HCT116 (cell line): ENCODE results near the gene RPTOR. TPM values are rescaled to one million over a fixed set of nuclear protein-coding genes. Genes with fewer than 3 reads are reported as not detected.
"Not testable (repeated sequence)": the region's sequence is repeated elsewhere in the genome, so short reads cannot be mapped to it uniquely, and the experiment has no call there.

Source experiments
- ATAC-seq: fragments of 200-7000 bp; cut with Tn5 transposase; 2 replicates; pipeline ENCODE4 v1.9.1; 2020; ENCODE audit warnings: mild to moderate bottlenecking, moderate library complexity
- BruUV-seq: library from RNA; stranded (reverse); fragments of 400-500 nt; replicated peaks from 2 replicates; lab custom pipeline; 2021; lab: Mats Ljungman, UMichigan
- CTCF ChIA-PET: fragments of 300-600 bp; sonication (Branson Sonifier 250); formaldehyde crosslinking; loops from one replicate; lab custom pipeline; 2021; ENCODE audit warnings: antibody characterized with exemption; lab: Charles Lee
- POLR2A ChIA-PET: fragments of 300-600, 350-600 bp; sonication (Branson Sonifier 250); formaldehyde crosslinking; loops from one replicate; lab custom pipeline; 2021; ENCODE audit warnings: antibody characterized with exemption; lab: Charles Lee
- RAD21 ChIA-PET, 2 experiments: fragments of 300-600 bp; sonication (Branson Sonifier 250); formaldehyde crosslinking; loops; one replicate each; lab custom pipeline; 2023; ENCODE audit warnings: low total read pairs in 2 of 2; ENCODE audit not compliant: uncharacterized antibody in 2 of 2, unreplicated experiment in 2 of 2, low non-redundant PET in 1 of 2; lab: Charles Lee
- DNase-seq: peaks from one replicate; pipeline ENCODE4 v3.0.0-alpha.2; 2010; ENCODE audit warnings: low read depth, low spot score
- H2AFZ ChIP-seq: fragments of 200-600 bp; shearing (Covaris generic), sonication (generic); 2 replicates; pipeline ENCODE4 v1.6.1; 2017; ENCODE audit warnings: low read depth, mixed run types, mixed read lengths, antibody characterized with exemption, low read length; ENCODE audit not compliant: poor library complexity, severe bottlenecking
- H3K27ac ChIP-seq: 2 replicates; pipeline ENCODE4 v1.5.1; 2012; ENCODE audit warnings: low read depth, low read length
- H3K27me3 ChIP-seq: fragments of 200-600 bp; sonication (generic); 2 replicates; pipeline ENCODE4 v1.6.1; 2016; ENCODE audit warnings: mixed run types, low read length, mixed read lengths; ENCODE audit not compliant: insufficient read depth
- H3K36me3 ChIP-seq, 2 experiments: fragments of 200-500 bp in 1 of 2; fragments of 200-600 bp in 1 of 2; sonication (Bioruptor generic) in 1 of 2; sonication (generic) in 1 of 2; 2 replicates each; pipeline versions ENCODE4 v1.5.1 to v1.6.1; 2014 to 2016; ENCODE audit warnings: low read length in 2 of 2, inconsistent platforms in 1 of 2, mixed read lengths in 1 of 2, mixed run types in 1 of 2; ENCODE audit not compliant: insufficient read depth in 2 of 2, control insufficient read depth in 1 of 2
- H3K4me1 ChIP-seq, 2 experiments: fragments of 200-600 bp in 1 of 2; sonication (generic) in 1 of 2; 2 replicates each; pipeline versions ENCODE4 v1.5.1 to v1.6.1; 2012 to 2017; ENCODE audit warnings: low read length in 2 of 2, inconsistent platforms in 1 of 2, mild to moderate bottlenecking in 1 of 2, mixed read lengths in 1 of 2, mixed run types in 1 of 2, moderate library complexity in 1 of 2; ENCODE audit not compliant: insufficient read depth in 2 of 2, control insufficient read depth in 1 of 2
- H3K4me2 ChIP-seq: fragments of 200-600 bp; sonication (generic); 2 replicates; pipeline ENCODE4 v1.6.1; 2017; ENCODE audit warnings: mixed run types, low read length, mixed read lengths
- H3K4me3 ChIP-seq, 2 experiments: fragments of 200-600 bp in 1 of 2; sonication (generic) in 1 of 2; replicated peaks in 1 of 2; 2 replicates each; pipeline ENCODE4 v1.5.1; 2011 to 2016; ENCODE audit warnings: low read length in 2 of 2, control low read depth in 1 of 2, low read depth in 1 of 2, mild to moderate bottlenecking in 1 of 2, mixed read lengths in 1 of 2, mixed run types in 1 of 2
- H3K79me2 ChIP-seq: fragments of 200-600 bp; sonication (generic); 2 replicates; pipeline ENCODE4 v1.6.1; 2017; ENCODE audit warnings: mild to moderate bottlenecking, mixed run types, low read length, moderate library complexity, mixed read lengths; ENCODE audit not compliant: insufficient read depth
- H3K9ac ChIP-seq: fragments of 200-600 bp; sonication (generic); 2 replicates; pipeline ENCODE4 v1.6.1; 2016; ENCODE audit warnings: low read length, mixed read lengths
- H3K9me2 ChIP-seq: fragments of 200-600 bp; sonication (generic), shearing (Covaris generic); 2 replicates; pipeline ENCODE4 v1.6.1; 2017; ENCODE audit warnings: mixed run types, mild to moderate bottlenecking, moderate library complexity; ENCODE audit not compliant: insufficient read depth
- H3K9me3 ChIP-seq, 2 experiments: fragments of 200-500 bp in 1 of 2; fragments of 200-600 bp in 1 of 2; sonication (Bioruptor generic) in 1 of 2; sonication (generic) in 1 of 2; 2 replicates each; pipeline ENCODE4 v1.6.1; 2014 to 2017; ENCODE audit warnings: low read length in 2 of 2, mixed read lengths in 2 of 2, inconsistent platforms in 1 of 2, low read depth in 1 of 2, mild to moderate bottlenecking in 1 of 2, mixed run types in 1 of 2, moderate library complexity in 1 of 2; ENCODE audit not compliant: control insufficient read depth in 1 of 2, insufficient read depth in 1 of 2
- H4K20me1 ChIP-seq: fragments of 200-600 bp; sonication (generic), shearing (Covaris generic); 2 replicates; pipeline ENCODE4 v1.6.1; 2017; ENCODE audit warnings: mixed run types, mild to moderate bottlenecking, moderate library complexity; ENCODE audit not compliant: insufficient read depth
- CBX3 ChIP-seq: IDR thresholded peaks from 2 replicates; pipeline ENCODE4 v1.6.1; 2012; ENCODE audit warnings: low read depth
- CEBPB ChIP-seq: IDR thresholded peaks from 2 replicates; pipeline ENCODE4 v1.6.1; 2012; ENCODE audit warnings: low read depth
- EGR1 ChIP-seq: IDR thresholded peaks from 2 replicates; pipeline ENCODE4 v1.6.1; 2012; ENCODE audit warnings: low read depth
- ELF1 ChIP-seq: IDR thresholded peaks from 2 replicates; pipeline ENCODE4 v1.6.1; 2012; ENCODE audit warnings: low read depth, borderline replicate concordance
- EZH2 ChIP-seq: fragments of 200-600 bp; sonication (generic); IDR thresholded peaks from 2 replicates; pipeline ENCODE4 v1.6.1; 2017; ENCODE audit warnings: antibody characterized with exemption, mixed run types
- FOSL1 ChIP-seq: IDR thresholded peaks from 2 replicates; pipeline ENCODE4 v1.6.1; 2012; ENCODE audit warnings: low read depth
- MAX ChIP-seq: IDR thresholded peaks from 2 replicates; pipeline ENCODE4 v1.6.1; 2012
- POLR2AphosphoS5 ChIP-seq: IDR thresholded peaks from 2 replicates; pipeline ENCODE4 v1.6.1; 2011; ENCODE audit warnings: mild to moderate bottlenecking, low read depth, low read length, moderate library complexity
- RAD21 ChIP-seq: IDR thresholded peaks from 2 replicates; pipeline ENCODE4 v1.6.1; 2012; ENCODE audit warnings: low read depth, mild to moderate bottlenecking
- REST ChIP-seq: IDR thresholded peaks from 2 replicates; pipeline ENCODE4 v1.6.1; 2012; ENCODE audit warnings: low read depth
- SIN3A ChIP-seq: IDR thresholded peaks from 2 replicates; pipeline ENCODE4 v1.6.1; 2012; ENCODE audit warnings: low read depth
- SP1 ChIP-seq: IDR thresholded peaks from 2 replicates; pipeline ENCODE4 v1.6.1; 2012; ENCODE audit warnings: low read depth
- YY1 ChIP-seq: IDR thresholded peaks from 2 replicates; pipeline ENCODE4 v1.6.1; 2011; ENCODE audit warnings: low read length, low read depth, moderate library complexity, mild to moderate bottlenecking; ENCODE audit not compliant: insufficient replicate concordance; ENCODE audit errors: extremely low read depth
- ZBTB33 ChIP-seq: IDR thresholded peaks from 2 replicates; pipeline ENCODE4 v1.6.1; 2011; ENCODE audit warnings: mild to moderate bottlenecking, low read length, moderate library complexity; ENCODE audit not compliant: insufficient replicate concordance; ENCODE audit errors: extremely low read depth
- ZNF274 ChIP-seq: fragments of 200-500 bp; sonication (Bioruptor generic); IDR thresholded peaks from 2 replicates; pipeline ENCODE4 v1.6.1; 2014; ENCODE audit warnings: mild to moderate bottlenecking, low read depth, low read length, inconsistent platforms
- intact Hi-C: fragments of 100-400 bp; cut with micrococcal nuclease; formaldehyde crosslinking; loops from 2 replicates; pipeline ENCODE4 v1.10.0; 2022
- total RNA-seq: library from RNA; stranded (reverse); gene quantifications from one replicate; pipeline ENCODE4 v1.2.1, GENCODE V29; 2021; ENCODE audit not compliant: unreplicated experiment

RPTOR gene
- total RNA-seq, 1 experiment from 2014 or later, result 69.5 TPM

GRCh38 chr17:80578668-80579388, 34.2 kb downstream of the RPTOR start:
- H3K27me3 ChIP-seq, RAD21 ChIA-PET, POLR2A ChIA-PET, ATAC-seq, H3K4me1 ChIP-seq, BruUV-seq, CTCF ChIA-PET, DNase-seq, H4K20me1 ChIP-seq, H3K36me3 ChIP-seq, H3K9me2 ChIP-seq, H2AFZ ChIP-seq, H3K9me3 ChIP-seq, H3K4me3 ChIP-seq, H3K4me2 ChIP-seq, H3K27ac ChIP-seq, H3K9ac ChIP-seq: not testable (repeated sequence)
- intact Hi-C loops, result loop anchor here (5.0 to 10.0 kb wide), 3 partner anchors 124 to 406 kb away; no protein-coding TSS in a partner anchor
- peaks cover 87% of the 10 kb centered on the region for H3K79me2 ChIP-seq

- intact Hi-C loops, result no loop called here
- no peaks in the 10 kb centered on the region for H3K9me2 ChIP-seq
- no peak for ATAC-seq
- TF ChIP-seq ELF1 (no peak), POLR2AphosphoS5 (no peak), ZBTB33 (no peak), RAD21 (no peak), CEBPB (no peak), MAX (no peak), SP1 (no peak), ZNF274 (no peak), EGR1 (no peak), REST (no peak), YY1 (no peak), CBX3 (no peak), SIN3A (no peak), EZH2 (no peak), FOSL1 (no peak)
- TF ChIP-seq, all 23 proteins: peak for 0
- no peaks in the 10 kb centered on the region for H3K27me3 ChIP-seq
- ChIA-PET POLR2A (no interaction called here), RAD21 (no interaction called here), CTCF (no interaction called here)
- H3K4me1 ChIP-seq, result peaks cover 0 to 4% of the 10 kb centered on the region in 2 experiments; a peak in 2 of 4 replicates
- peaks cover 9% of the 10 kb centered on the region; the same call in 1 of the 2 replicates for H4K20me1 ChIP-seq
- H3K9ac ChIP-seq, result no peak overlapping the region
- H3K4me2 ChIP-seq, result no peak overlapping the region
- no peak overlapping the region for H3K4me3 ChIP-seq
- no peak overlapping the region for H2AFZ ChIP-seq
- no peak overlapping the region for H3K27ac ChIP-seq
- H3K9me3 ChIP-seq, result no peaks in the 10 kb centered on the region
- BruUV-seq, result no TSS peak
- H3K79me2 ChIP-seq, result peaks cover 92% of the 10 kb centered on the region
- H3K36me3 ChIP-seq, result no peaks in the 10 kb centered on the region
- DNase-seq, result no peak
Observed at GRCh38 chr17:80582165-80582564, 37.5 kb downstream of the RPTOR start.
